Effector memory CD8-positive, alpha-beta T cell (primary cell): ENCODE data around the gene GALE.

Source experiments
- ATAC-seq: fragments of 150-1000 bp; cut with Tn5 transposase; replicated peaks from 2 replicates; pipeline ENCODE4 v1.10.0; 2021; ENCODE audit warnings: mild to moderate bottlenecking, moderate library complexity
- DNase-seq, 3 experiments: peaks; one replicate each; pipeline ENCODE4 v3.0.0; 2021
- H3K27ac Mint-ChIP-seq, 2 donors: one replicate each; pipeline ENCODE4 v1.8.0; 2022; ENCODE audit warnings: mild to moderate bottlenecking in 2 of 2, mixed read lengths in 2 of 2, moderate library complexity in 2 of 2
- H3K27me3 Mint-ChIP-seq, 2 donors: one replicate each; pipeline ENCODE4 v1.8.0; 2022; ENCODE audit warnings: mixed read lengths in 2 of 2
- H3K36me3 Mint-ChIP-seq: one replicate; pipeline ENCODE4 v1.8.0; 2022; ENCODE audit warnings: mild to moderate bottlenecking, moderate library complexity, mixed read lengths; ENCODE audit not compliant: insufficient read depth
- H3K4me1 Mint-ChIP-seq, 2 donors: one replicate each; pipeline ENCODE4 v1.8.0; 2022; ENCODE audit warnings: low read depth in 2 of 2, mixed read lengths in 2 of 2
- H3K4me3 Mint-ChIP-seq, 2 donors: one replicate each; pipeline ENCODE4 v1.8.0; 2022; ENCODE audit warnings: mild to moderate bottlenecking in 2 of 2, mixed read lengths in 2 of 2, moderate library complexity in 2 of 2
- H3K9me3 Mint-ChIP-seq, 2 donors: one replicate each; pipeline ENCODE4 v1.8.0; 2022; ENCODE audit warnings: mixed read lengths in 2 of 2

Gene GALE

DNA sequence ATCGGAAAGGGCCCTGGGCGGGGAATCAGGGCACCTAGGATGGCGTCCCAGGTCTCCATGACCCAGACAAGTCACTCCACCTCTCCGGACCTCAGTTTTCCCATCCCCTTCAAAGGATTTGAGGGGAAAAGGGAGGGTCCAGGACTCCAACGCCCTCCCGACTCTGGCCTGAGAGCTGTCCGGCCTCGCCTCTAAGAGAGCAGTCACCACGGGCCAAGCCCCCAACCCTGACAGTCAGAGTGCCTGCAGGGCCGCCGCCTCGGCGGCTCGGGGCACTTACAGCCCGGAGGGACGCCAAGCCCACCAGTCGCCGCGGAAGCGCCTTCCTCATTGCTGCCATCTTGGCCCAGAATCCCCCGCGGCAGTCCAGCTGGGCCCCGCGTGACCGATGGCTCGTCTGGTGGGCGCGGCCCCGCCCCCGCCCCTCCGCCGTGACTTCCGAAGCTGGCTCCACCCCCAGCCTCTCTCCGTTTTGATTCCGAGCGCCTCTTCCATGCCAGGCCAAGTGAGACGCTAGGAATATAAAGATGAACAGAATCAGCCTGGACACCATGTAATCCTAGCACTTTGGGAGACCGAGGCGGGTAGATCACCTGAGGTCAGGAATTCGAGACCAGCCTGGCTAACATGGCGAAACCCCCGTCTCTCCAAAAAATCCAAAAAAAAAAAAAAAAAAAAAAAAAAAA, 24.7 kb upstream of the GALE start, which contains the start of gene HMGCL:
Gene HMGCL, minus strand, starts transcription at position 354 of the 686 bp plus-strand sequence. Its CDS starts 14 bp downstream, at position 340.
- H3K4me1 Mint-ChIP-seq, result peaks cover 5 to 12% of the 10 kb centered on the region in 2 donors
- peak within 1 kb of the TSS; percentile 97 for H3K27ac Mint-ChIP-seq
- H3K9me3 Mint-ChIP-seq, result no peaks in the 10 kb centered on the region
- DNase-seq (peak; percentile 77 to 79 (median 78)), ATAC-seq (peak; percentile 97)
- H3K4me3 Mint-ChIP-seq, result peak within 1 kb of the TSS; percentile 94 to 95
- H3K27me3 Mint-ChIP-seq, result no peaks in the 10 kb centered on the region
- H3K36me3 Mint-ChIP-seq, result peaks cover 10% of the 10 kb centered on the region

DNA sequence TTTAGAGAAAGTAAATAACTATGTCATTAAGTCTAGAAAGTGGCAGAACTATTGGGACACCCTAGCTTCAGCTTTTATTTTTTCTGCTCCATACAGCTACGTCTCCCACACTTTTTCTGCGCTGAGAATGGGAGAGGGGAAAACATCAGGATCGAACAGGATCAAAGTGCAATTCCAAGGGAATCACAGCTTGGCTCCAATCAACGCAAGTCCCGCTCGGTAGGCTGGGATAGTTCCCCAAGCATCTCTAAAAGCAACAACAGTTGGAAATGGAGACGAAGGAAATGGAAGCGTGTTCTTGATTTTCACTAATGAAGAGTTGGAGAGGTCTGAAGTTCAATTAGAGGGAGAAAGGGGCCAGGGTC, 24.1 kb upstream of the GALE start:
- peak; percentile 3 for ATAC-seq
- H3K36me3 Mint-ChIP-seq, result peaks cover 10% of the 10 kb centered on the region
- no peak for DNase-seq

DNA sequence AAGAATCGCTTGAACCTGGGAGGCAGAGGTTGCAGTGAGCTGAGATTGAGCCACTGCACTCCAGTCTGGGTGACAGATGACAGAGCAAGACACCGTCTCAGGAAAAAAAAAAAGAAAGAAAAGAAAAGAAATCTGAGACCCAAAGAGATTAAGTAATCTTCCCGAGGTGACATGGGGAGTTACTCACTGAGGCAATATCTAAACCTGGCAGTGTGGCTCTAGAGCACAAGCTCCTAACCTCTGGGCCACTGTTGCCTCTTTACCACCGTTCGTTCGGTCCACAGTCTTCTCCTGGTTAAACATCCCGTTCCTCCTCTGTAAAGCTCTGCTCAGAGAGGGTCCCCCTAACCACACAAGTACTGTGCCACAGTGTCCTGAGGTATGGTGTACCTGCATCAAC, 23.2 kb upstream of the GALE start:
- H3K36me3 Mint-ChIP-seq, result peaks cover 10% of the 10 kb centered on the region
- H3K9me3 Mint-ChIP-seq, result no peaks in the 10 kb centered on the region
- H3K27me3 Mint-ChIP-seq, result no peaks in the 10 kb centered on the region
- peak overlapping the region; percentile 25 to 97 for H3K27ac Mint-ChIP-seq
- peaks cover 5 to 12% of the 10 kb centered on the region in 2 donors for H3K4me1 Mint-ChIP-seq
- peak overlapping the region; percentile 59 to 63 for H3K4me3 Mint-ChIP-seq
- DNase-seq (no peak), ATAC-seq (no peak)

More for the DNA sequence above, 24.1 kb upstream of the GALE start:
- Mint-ChIP-seq H3K4me3 (peak overlapping the region; percentile 94 to 95), H3K27ac (peak overlapping the region; percentile 97), H3K9me3 (no peaks in the 10 kb centered on the region), H3K27me3 (no peaks in the 10 kb centered on the region), H3K4me1 (peaks cover 5 to 12% of the 10 kb centered on the region in 2 donors)

DNA sequence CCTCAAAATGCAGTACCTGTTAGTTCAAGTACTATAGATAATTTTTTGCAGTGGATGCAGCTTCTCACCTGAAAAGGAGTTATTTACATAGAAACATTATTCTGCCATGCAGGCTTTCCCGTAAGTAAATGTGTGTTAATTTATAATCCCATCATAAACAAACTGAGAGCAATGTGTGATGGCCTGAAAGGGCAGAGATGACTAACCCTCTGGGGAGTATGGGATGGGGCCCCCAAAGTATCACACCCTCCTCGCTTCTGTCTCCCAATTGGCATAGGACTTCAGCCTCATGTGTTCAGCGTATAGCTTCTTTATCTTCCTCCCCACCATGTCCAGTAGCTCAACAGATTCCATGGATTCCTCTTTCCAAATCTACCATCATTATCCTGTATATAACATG, 17.1 kb upstream of the GALE start:
- no peak for DNase-seq
- Mint-ChIP-seq H3K36me3 (peaks cover 36% of the 10 kb centered on the region), H3K4me1 (no peaks in the 10 kb centered on the region), H3K27me3 (no peaks in the 10 kb centered on the region), H3K4me3 (no peak overlapping the region), H3K27ac (no peak overlapping the region), H3K9me3 (no peaks in the 10 kb centered on the region)
- ATAC-seq, result no peak

DNA sequence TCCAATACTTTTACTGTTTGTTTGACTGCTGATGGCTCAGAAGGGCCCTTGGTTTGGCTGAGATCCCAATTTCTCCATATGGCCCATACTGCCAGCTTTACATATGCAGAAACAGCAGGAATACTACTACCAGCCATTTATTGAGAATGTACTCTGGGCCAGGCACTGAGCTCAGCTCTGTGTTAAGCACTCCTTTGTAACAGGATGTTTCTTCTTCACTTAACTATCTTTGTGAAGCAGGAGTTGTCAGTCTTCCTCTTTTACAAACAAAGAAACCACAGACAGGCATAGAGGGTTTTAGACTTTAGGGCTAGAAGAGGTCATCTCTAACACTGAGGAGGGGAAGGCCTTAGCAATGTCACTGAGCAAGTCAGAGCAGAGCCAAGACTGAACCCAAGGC, 16.4 kb upstream of the GALE start:
- Mint-ChIP-seq H3K27ac (no peak overlapping the region), H3K9me3 (no peaks in the 10 kb centered on the region), H3K27me3 (no peaks in the 10 kb centered on the region), H3K4me1 (no peaks in the 10 kb centered on the region), H3K36me3 (peaks cover 39% of the 10 kb centered on the region), H3K4me3 (no peak overlapping the region)
- ATAC-seq (no peak), DNase-seq (no peak)

DNA sequence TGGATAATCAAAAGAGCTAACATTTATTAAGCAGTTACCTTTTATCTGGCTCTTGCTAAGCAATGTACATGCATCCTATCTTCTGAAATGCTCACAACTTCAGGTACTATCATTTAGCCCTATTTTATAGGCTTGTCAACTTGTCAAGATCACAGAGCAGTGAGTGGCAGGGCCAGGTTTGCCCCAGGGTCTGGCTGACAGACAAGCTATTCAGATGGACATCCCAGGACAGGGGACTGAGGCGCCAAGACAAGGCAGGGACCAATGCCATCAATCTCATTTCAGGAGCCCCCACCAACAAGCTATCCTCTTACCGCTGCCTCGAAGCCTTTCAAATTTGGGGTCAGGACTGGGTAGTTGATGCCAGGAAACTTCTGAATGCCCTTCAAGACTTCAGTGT, 15.8 kb upstream of the GALE start:
- Mint-ChIP-seq H3K36me3 (peaks cover 39% of the 10 kb centered on the region), H3K4me3 (no peak overlapping the region), H3K27me3 (no peaks in the 10 kb centered on the region), H3K9me3 (no peaks in the 10 kb centered on the region), H3K27ac (no peak overlapping the region), H3K4me1 (no peaks in the 10 kb centered on the region)
- DNase-seq (no peak), ATAC-seq (no peak)

DNA sequence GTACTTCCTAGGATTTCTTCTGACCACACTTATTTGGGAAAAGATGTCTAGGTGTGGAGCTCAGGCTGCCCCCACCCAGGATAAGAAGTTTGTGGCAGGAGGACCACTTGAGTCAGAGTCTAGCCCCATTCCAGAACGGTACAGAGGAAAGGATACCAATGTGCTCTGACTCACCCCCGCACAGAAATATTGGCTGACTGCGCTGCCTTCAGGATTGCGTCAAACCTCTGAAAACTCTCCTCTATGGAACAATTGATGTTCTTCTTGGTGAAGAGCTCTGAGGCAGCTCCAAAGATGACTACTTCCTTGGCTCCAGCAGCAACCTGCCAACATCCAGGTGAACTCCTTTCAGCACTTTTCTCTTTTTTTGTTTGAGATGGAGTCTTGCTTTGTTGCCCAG, 13.5 kb upstream of the GALE start:
- H3K36me3 Mint-ChIP-seq, result peaks cover 39% of the 10 kb centered on the region
- ATAC-seq (no peak), DNase-seq (no peak)
- no peak overlapping the region for H3K27ac Mint-ChIP-seq
- no peak overlapping the region for H3K4me3 Mint-ChIP-seq
- H3K27me3 Mint-ChIP-seq, result no peaks in the 10 kb centered on the region
- no peaks in the 10 kb centered on the region for H3K9me3 Mint-ChIP-seq
- peaks cover 12 to 18% of the 10 kb centered on the region in 2 donors for H3K4me1 Mint-ChIP-seq

DNA sequence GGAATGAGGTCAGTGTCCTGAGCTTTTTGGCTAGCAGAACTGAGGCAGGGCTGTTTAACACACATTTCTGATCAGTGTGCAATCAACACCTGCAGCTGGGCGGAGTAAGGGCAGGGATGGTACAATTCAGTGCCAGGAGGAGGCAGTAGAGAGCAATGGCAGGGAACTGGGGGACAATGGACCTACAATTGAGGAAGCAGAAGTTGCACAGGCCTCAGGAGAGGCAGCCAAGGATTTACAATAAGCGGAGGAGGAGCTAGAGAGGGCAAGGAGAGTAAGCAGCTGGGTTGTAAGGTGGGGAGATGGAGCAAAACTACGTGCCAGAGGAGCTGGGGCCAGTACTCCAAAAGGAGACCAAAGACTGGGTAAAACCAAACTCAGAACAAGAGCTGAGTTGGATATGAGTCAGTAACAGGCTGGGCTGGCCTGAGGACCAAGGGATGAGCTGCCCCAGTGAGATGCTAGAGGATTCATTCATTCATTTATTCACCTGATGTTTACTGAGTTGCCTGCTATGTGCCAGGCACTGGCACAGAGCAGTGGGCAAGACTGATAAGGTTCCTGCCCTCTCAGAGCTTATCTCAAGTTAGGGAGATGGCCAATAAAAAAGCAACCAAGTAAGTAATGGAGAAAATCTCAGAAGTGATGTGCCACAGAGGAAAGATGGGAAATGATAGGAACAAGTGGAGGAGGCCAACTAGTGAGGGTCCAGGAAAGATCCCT, 10.4 kb upstream of the GALE start:
- no peaks in the 10 kb centered on the region for H3K9me3 Mint-ChIP-seq
- DNase-seq, result peak; percentile 46 to 60 (median 54)
- peak overlapping the region in 1 of 2 donors; percentile 81 for H3K27ac Mint-ChIP-seq
- H3K27me3 Mint-ChIP-seq, result no peaks in the 10 kb centered on the region
- peaks cover 12 to 18% of the 10 kb centered on the region in 2 donors for H3K4me1 Mint-ChIP-seq
- no peak overlapping the region for H3K4me3 Mint-ChIP-seq
- H3K36me3 Mint-ChIP-seq, result peaks cover 24% of the 10 kb centered on the region
- ATAC-seq, result peak; percentile 61

DNA sequence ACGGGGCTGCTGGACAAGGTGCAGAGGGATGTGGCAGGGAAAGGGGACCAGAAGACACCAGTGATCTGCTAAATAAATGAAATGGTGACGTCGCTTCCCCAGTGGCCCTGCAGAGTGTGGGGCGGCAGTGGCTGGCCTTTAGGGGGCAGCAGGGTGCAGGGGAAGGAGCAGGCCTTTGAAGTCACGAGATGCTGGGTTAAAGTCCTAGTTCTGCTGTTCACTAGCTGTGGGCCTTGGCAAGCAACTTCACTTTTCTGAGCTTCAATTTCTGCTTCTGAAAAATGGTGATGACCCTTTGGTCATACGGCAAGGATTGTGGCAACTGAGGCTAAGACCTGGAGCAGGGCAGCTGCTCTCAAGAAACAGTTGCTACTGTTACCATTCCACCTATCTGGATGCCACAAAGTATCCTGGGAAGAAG, 9.2 kb upstream of the GALE start:
- Mint-ChIP-seq H3K4me3 (no peak overlapping the region), H3K36me3 (peaks cover 16% of the 10 kb centered on the region), H3K4me1 (peaks cover 12 to 18% of the 10 kb centered on the region in 2 donors), H3K27ac (no peak overlapping the region), H3K9me3 (no peaks in the 10 kb centered on the region), H3K27me3 (no peaks in the 10 kb centered on the region)
- ATAC-seq (peak; percentile 98), DNase-seq (peak; percentile 81 to 84 (median 82))

DNA sequence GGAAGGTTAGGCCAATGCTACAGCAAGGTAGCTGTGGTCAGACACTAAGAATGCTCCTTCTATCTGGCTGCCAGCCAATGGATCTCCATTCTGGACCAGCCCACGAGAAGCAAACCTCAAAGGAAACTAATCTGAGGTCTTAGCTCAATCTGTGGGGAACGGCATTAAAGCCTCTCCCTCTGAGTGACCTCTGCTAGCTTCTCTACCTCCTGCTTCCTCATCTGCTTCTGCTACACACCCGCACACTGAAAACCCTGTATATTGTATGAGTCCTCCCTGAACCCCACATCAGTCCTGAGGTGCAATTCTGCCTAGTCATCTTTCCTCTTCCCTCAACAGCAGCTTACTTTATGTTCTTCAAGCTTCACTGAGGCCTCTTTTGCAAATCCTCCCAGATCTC, 6.9 kb upstream of the GALE start:
- peaks cover 14 to 18% of the 10 kb centered on the region in 2 donors for H3K4me1 Mint-ChIP-seq
- peaks cover 7% of the 10 kb centered on the region for H3K36me3 Mint-ChIP-seq
- H3K27me3 Mint-ChIP-seq, result no peaks in the 10 kb centered on the region
- H3K27ac Mint-ChIP-seq, result peak overlapping the region in 1 of 2 donors; percentile 72
- H3K9me3 Mint-ChIP-seq, result no peaks in the 10 kb centered on the region
- DNase-seq (no peak), ATAC-seq (no peak)
- H3K4me3 Mint-ChIP-seq, result no peak overlapping the region

DNA sequence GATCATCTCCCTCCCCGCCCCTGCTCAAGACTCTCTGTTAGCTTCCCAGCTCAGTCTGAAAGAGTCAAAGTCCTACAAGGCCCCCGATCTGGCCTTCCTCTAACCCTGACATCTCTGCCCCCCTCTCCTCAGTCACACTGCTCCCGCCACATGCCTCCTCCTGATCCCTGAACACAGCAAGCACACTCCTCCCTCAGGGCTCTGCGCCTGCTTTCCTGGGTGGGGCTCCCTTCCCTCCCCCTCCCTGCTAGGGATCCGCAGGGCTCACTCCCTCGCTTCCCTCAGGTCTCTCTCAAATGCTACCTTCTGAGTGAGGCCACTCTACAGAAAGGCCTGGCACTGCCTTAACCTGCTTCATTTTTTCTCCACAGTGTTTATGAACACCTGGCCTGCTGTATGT, 5.7 kb upstream of the GALE start:
- Mint-ChIP-seq H3K4me3 (no peak overlapping the region), H3K36me3 (peaks cover 7% of the 10 kb centered on the region), H3K27ac (peak overlapping the region in 1 of 2 donors; percentile 6), H3K9me3 (no peaks in the 10 kb centered on the region), H3K4me1 (peaks cover 18% of the 10 kb centered on the region in 2 donors), H3K27me3 (no peaks in the 10 kb centered on the region)
- no peak for DNase-seq
- ATAC-seq, result no peak

DNA sequence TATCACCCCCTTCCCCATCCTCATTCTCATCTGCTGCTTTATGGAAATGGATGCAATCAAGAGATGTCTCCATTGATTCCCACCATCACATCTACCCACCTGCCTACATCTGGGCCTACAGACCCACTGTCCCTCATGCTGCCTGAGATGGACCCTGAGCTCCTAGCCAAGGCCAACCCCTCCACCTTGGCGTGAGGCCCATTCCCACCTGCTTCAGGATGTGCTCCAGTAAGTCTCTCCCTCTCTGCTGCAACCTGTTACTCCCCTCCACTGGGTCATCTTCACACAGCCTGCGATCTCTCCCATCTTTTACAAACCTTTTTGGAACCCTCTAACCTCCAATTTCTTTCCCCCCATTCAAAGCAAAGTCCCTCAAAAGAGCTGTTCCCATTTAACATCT, 4.5 kb upstream of the GALE start:
- no peak overlapping the region for H3K4me3 Mint-ChIP-seq
- peaks cover 11% of the 10 kb centered on the region for H3K36me3 Mint-ChIP-seq
- no peaks in the 10 kb centered on the region for H3K27me3 Mint-ChIP-seq
- peak overlapping the region in 1 of 2 donors; percentile 5 for H3K27ac Mint-ChIP-seq
- DNase-seq (no peak), ATAC-seq (no peak)
- H3K4me1 Mint-ChIP-seq, result peaks cover 7 to 14% of the 10 kb centered on the region in 2 donors
- H3K9me3 Mint-ChIP-seq, result no peaks in the 10 kb centered on the region

DNA sequence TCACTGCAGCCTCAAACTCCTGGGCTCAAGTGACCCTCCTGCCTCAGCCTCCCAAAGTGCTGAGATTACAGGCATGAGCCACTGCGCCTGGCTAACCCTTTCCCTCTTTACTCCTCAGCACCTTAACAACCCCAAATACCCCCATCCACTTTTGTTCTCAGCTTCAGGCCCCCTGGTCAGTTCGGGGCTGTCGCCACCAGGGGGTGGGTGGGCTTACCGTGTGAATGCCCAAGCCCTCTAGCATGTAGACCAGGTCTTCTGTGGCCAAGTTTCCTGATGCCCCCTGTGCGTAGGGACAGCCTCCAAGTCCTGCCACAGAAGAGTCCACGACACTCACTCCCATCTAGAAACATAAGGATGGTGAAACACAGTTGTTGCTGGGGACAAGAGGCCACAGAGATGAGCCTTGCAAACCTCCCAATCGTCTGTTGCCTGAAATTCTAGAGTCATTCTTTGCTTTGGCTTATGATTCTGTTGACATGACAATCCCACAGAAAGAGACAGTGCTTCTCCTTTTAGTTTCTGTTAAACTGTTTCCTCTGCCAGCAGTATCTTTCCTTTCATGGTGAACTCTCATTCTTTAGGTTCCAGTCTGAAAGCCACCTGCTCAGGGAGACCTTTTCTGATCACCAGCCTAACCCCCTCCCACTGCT, 3.8 kb upstream of the GALE start:
- Mint-ChIP-seq H3K27me3 (no peaks in the 10 kb centered on the region), H3K36me3 (peaks cover 11% of the 10 kb centered on the region), H3K4me3 (no peak overlapping the region), H3K27ac (no peak overlapping the region), H3K9me3 (no peaks in the 10 kb centered on the region), H3K4me1 (peaks cover 4 to 15% of the 10 kb centered on the region in 2 donors)
- DNase-seq (no peak), ATAC-seq (no peak)
